GM23338 (cell line): ENCODE data around the gene KRT12. TPM values are rescaled to one million over a fixed set of nuclear protein-coding genes. Genes with fewer than 3 reads are reported as not detected.

Experiments used
- ATAC-seq: fragments of 200-7000 bp; cut with Tn5 transposase; 3 replicates; pipeline ENCODE4 v1.9.1; 2020
- DNase-seq: peaks from one replicate; pipeline ENCODE4 v3.0.0-alpha.2; 2015; ENCODE audit warnings: low spot score
- H2AFZ ChIP-seq: fragments of 200-600 bp; sonication (generic); 2 replicates; pipeline ENCODE4 v1.8.0; 2016; ENCODE audit warnings: antibody characterized with exemption, mild to moderate bottlenecking, moderate library complexity
- H3F3A ChIP-seq: fragments of 200-600 bp; sonication (generic); replicated peaks from 2 replicates; pipeline ENCODE4 v1.8.0; 2017; ENCODE audit warnings: antibody characterized with exemption, mixed run types, low read depth
- H3K27ac ChIP-seq: fragments of 200-600 bp; sonication (generic); 2 replicates; pipeline ENCODE4 v1.6.1; 2016; ENCODE audit warnings: low read depth
- H3K27me3 ChIP-seq: fragments of 200-600 bp; sonication (generic); 2 replicates; pipeline ENCODE4 v1.8.0; 2016; ENCODE audit warnings: mild to moderate bottlenecking, mixed run types, moderate library complexity; ENCODE audit not compliant: insufficient read depth
- H3K36me3 ChIP-seq: fragments of 200-600 bp; sonication (generic); 2 replicates; pipeline ENCODE4 v1.8.0; 2016; ENCODE audit warnings: mild to moderate bottlenecking; ENCODE audit not compliant: insufficient read depth
- H3K4me1 ChIP-seq: fragments of 200-600 bp; sonication (generic); 2 replicates; pipeline ENCODE4 v1.8.0; 2016; ENCODE audit warnings: mild to moderate bottlenecking, moderate library complexity; ENCODE audit not compliant: insufficient read depth
- H3K4me2 ChIP-seq: fragments of 200-600 bp; sonication (generic); 2 replicates; pipeline ENCODE4 v1.7.1; 2017; ENCODE audit warnings: mixed run types
- H3K4me3 ChIP-seq: fragments of 200-600 bp; sonication (generic); 2 replicates; pipeline ENCODE4 v1.6.1; 2016; ENCODE audit warnings: mixed run types
- H3K79me2 ChIP-seq: fragments of 200-600 bp; sonication (generic); replicated peaks from 2 replicates; pipeline ENCODE4 v1.8.0; 2017; ENCODE audit warnings: mild to moderate bottlenecking; ENCODE audit not compliant: insufficient read depth
- H3K9me2 ChIP-seq: fragments of 200-600 bp; sonication (generic); 2 replicates; pipeline ENCODE4 v1.8.0; 2017; ENCODE audit not compliant: insufficient read depth
- H4K20me1 ChIP-seq: fragments of 200-600 bp; sonication (generic); replicated peaks from 2 replicates; pipeline ENCODE4 v1.8.0; 2017; ENCODE audit warnings: mild to moderate bottlenecking; ENCODE audit not compliant: insufficient read depth
- H3K27ac Mint-ChIP-seq: 2 replicates; pipeline ENCODE4 v1.8.0; 2020; ENCODE audit warnings: inconsistent platforms, mild to moderate bottlenecking, moderate library complexity, mixed read lengths
- H3K27me3 Mint-ChIP-seq: 3 replicates; pipeline ENCODE4 v1.8.0; 2022; ENCODE audit warnings: low read depth, mild to moderate bottlenecking, moderate library complexity, mixed read lengths, inconsistent platforms; ENCODE audit not compliant: insufficient read depth, poor library complexity
- H3K36me3 Mint-ChIP-seq: 3 replicates; pipeline ENCODE4 v1.8.0; 2021; ENCODE audit warnings: low read depth, mild to moderate bottlenecking, inconsistent platforms, moderate library complexity, mixed read lengths
- H3K4me1 Mint-ChIP-seq: 3 replicates; pipeline ENCODE4 v1.8.0; 2020; ENCODE audit warnings: mild to moderate bottlenecking, inconsistent platforms, mixed read lengths
- H3K4me3 Mint-ChIP-seq: 3 replicates; pipeline ENCODE4 v1.8.0; 2021; ENCODE audit warnings: moderate library complexity, mild to moderate bottlenecking, inconsistent platforms, mixed read lengths
- H3K9me3 Mint-ChIP-seq: 3 replicates; pipeline ENCODE4 v1.8.0; 2020; ENCODE audit warnings: moderate library complexity, mild to moderate bottlenecking, inconsistent platforms, mixed read lengths
- ETS1 ChIP-seq: IDR thresholded peaks from 2 replicates; pipeline ENCODE4 v1.6.1; 2016; ENCODE audit warnings: antibody characterized with exemption
- EZH2 ChIP-seq: fragments of 200-600 bp; sonication (generic); IDR thresholded peaks from one replicate; pipeline ENCODE4 v1.8.0; 2017; ENCODE audit warnings: antibody characterized with exemption, mild to moderate bottlenecking, low read depth; ENCODE audit not compliant: unreplicated experiment
- EZH2phosphoT487 ChIP-seq: fragments of 200-600 bp; sonication (generic); IDR thresholded peaks from one replicate; pipeline ENCODE4 v1.8.1; 2018; ENCODE audit warnings: antibody characterized with exemption; ENCODE audit not compliant: unreplicated experiment
- NANOG ChIP-seq: IDR thresholded peaks from 2 replicates; pipeline ENCODE4 v1.6.1; 2016; ENCODE audit warnings: antibody characterized with exemption, borderline replicate concordance
- POLR2AphosphoS5 ChIP-seq: IDR thresholded peaks from 2 replicates; pipeline ENCODE4 v1.6.1; 2016; ENCODE audit warnings: antibody characterized with exemption, low read depth
- ZNF331 ChIP-seq: fragments of 250-450 bp; sonication (Bioruptor Pico); IDR thresholded peaks from 2 replicates; pipeline ENCODE4 v1.5.0; 2020; ENCODE audit warnings: low read depth, mild to moderate bottlenecking, moderate library complexity
- polyA plus RNA-seq: library from polyadenylated mRNA; unstranded; fragments of >200 nt; fragmentation: Nextera tagmentation; extraction: Ambion mirVana; gene quantifications from 2 replicates; pipeline ENCODE4 v1.2.1, GENCODE V29; 2016
- total RNA-seq: library from RNA; depleted of rRNA; stranded (reverse); fragments of >200 nt; shearing (Covaris generic); gene quantifications from 2 replicates; pipeline ENCODE4 v1.2.3, GENCODE V29; 2014
- TF ChIP-seq, protein P1 (sequence below): IDR thresholded peaks from one replicate; pipeline ENCODE4 v1.6.1; 2018; ENCODE audit warnings: antibody characterized with exemption; ENCODE audit not compliant: unreplicated experiment

The KRT12 gene
- total and polyA plus RNA-seq, 2 experiments from 2014 or later = not detected

DNA sequence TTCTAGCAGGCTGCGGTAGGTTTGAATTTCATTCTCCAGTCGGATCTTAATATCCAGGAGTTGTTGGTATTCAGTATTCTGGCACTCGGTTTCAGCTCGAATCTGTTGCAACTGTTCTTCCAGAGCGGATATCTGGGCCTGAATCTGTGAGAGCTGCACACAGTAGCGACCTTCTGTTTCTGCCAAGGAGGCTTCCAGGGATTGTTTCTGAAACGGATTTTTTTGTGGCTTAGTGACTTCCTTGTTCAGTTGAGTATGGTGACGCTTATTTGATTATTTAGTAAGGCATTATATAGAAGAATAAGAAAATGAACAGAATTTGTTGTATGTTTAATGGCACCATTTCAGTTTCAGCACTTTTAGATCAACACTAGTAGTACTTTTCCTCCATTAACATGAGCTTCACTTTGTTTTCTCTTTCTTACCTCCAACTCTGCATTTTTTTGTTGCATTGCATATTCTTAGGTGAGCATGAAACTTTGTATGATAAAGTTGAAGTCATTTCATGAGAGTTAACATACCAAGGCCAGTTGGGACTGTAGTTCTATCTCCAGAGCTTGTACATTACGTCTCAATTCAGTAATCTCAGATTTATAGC lies 47.4 kb downstream of the KRT12 start:
- ATAC-seq (peak; percentile 35; the same call in 2 of the 3 replicates), DNase-seq (no peak)
- Mint-ChIP-seq H3K4me3 (peak overlapping the region; percentile 91), H3K4me1 (0 out of 3 replicates have a peak, but pooled peaks cover 2% of the 10 kb centered on the region), H3K27me3 (peaks cover 3% of the 10 kb centered on the region), H3K27ac (peak overlapping the region; percentile 55; the same call in 1 of the 2 replicates), H3K36me3 (peaks cover 8% of the 10 kb centered on the region; the same call in 2 of the 3 replicates), H3K9me3 (no peaks in the 10 kb centered on the region; the same call in 2 of the 3 replicates)
- Histone ChIP-seq H3F3A (peaks cover 6% of the 10 kb centered on the region; the same call in 1 of the 2 replicates), H3K36me3 (peaks cover 5% of the 10 kb centered on the region; the same call in 1 of the 2 replicates), H3K27ac (peak overlapping the region; percentile 86), H3K4me3 (peak overlapping the region; percentile 94), H3K4me2 (peak overlapping the region; percentile 83), H3K9me2 (peaks cover 2% of the 10 kb centered on the region; the same call in 1 of the 2 replicates), H4K20me1 (no peaks in the 10 kb centered on the region), H2AFZ (peak overlapping the region; percentile 97), H3K4me1 (peaks cover 10% of the 10 kb centered on the region; the same call in 1 of the 2 replicates), H3K27me3 (no peaks in the 10 kb centered on the region), H3K79me2 (no peaks in the 10 kb centered on the region)
- no peak for TF ChIP-seq ETS1
- TF ChIP-seq POLR2AphosphoS5 = no peak

DNA sequence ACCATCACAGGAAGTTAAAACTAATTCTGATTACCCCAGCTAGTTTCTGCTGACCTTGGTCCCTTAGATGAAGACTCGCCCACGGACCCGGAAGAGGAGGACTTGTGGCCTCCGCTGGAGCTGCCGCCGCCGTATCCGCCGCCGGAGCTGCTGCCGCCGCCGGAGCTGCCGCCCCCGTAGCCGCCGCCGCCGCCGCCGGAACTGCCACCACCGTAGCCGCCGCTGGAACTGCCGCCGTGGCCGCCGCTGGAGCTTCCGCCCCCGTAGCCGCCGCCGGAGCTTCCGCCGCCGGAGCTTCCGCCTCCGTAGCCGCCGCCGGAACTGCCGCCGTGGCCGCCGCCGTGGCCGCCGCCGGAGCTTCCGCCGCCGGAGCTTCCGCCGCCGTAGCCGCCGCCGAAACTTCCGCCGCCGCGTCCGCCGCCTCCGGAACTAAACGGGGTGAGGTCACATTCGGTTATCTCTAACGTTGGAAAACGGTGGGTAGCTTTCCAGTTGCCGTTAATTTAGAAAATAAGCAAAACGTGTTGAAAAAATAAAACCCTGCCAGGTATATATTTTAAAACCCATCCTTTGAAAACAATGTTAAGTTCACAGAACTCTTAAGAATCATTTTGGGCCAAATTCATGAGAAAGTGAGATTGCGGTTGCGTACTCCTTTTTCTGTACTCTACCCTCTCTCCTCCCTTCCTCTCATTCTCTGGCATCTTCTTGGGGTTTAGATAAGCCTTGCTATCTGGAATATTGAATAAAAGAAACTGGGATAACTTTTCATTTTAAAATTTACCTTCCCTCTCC lies 48.1 kb downstream of the KRT12 start:
- peaks cover 3% of the 10 kb centered on the region for H3K27me3 Mint-ChIP-seq
- H3K36me3 Mint-ChIP-seq = peaks cover 8% of the 10 kb centered on the region; the same call in 2 of the 3 replicates
- peaks cover 10% of the 10 kb centered on the region; the same call in 1 of the 2 replicates for H3K4me1 ChIP-seq
- DNase-seq = peak; percentile 79
- no peaks in the 10 kb centered on the region for H3K27me3 ChIP-seq
- H3K4me1 Mint-ChIP-seq = 0 out of 3 replicates have a peak, but pooled peaks cover 2% of the 10 kb centered on the region
- H3K4me3 ChIP-seq = peak overlapping the region; percentile 94
- no peaks in the 10 kb centered on the region for H3K79me2 ChIP-seq
- peak overlapping the region; percentile 91 for H3K4me3 Mint-ChIP-seq
- peak overlapping the region; percentile 98 for H2AFZ ChIP-seq
- H3K9me3 Mint-ChIP-seq = no peaks in the 10 kb centered on the region; the same call in 2 of the 3 replicates
- peak overlapping the region; percentile 89 for H3K27ac Mint-ChIP-seq
- TF ChIP-seq POLR2AphosphoS5 (peak; percentile 39; the same call in 1 of the 2 replicates), EZH2phosphoT487 (no peak)
- peak; percentile 97 for ATAC-seq
- peaks cover 2% of the 10 kb centered on the region; the same call in 1 of the 2 replicates for H3K9me2 ChIP-seq
- H3F3A ChIP-seq = peaks cover 6% of the 10 kb centered on the region; the same call in 1 of the 2 replicates
- H4K20me1 ChIP-seq = no peaks in the 10 kb centered on the region
- H3K36me3 ChIP-seq = peaks cover 5% of the 10 kb centered on the region; the same call in 1 of the 2 replicates
- H3K27ac ChIP-seq = peak overlapping the region; percentile 86
- peak overlapping the region; percentile 91 for H3K4me2 ChIP-seq

GRCh38 chr17:40818343-40818732 lies 48.7 kb downstream of the KRT12 start:
- Mint-ChIP-seq H3K27ac (peak overlapping the region; percentile 89), H3K4me1 (0 out of 3 replicates have a peak, but pooled peaks cover 2% of the 10 kb centered on the region), H3K36me3 (peaks cover 8% of the 10 kb centered on the region; the same call in 2 of the 3 replicates), H3K4me3 (peak overlapping the region; percentile 80), H3K9me3 (no peaks in the 10 kb centered on the region; the same call in 2 of the 3 replicates), H3K27me3 (peaks cover 3% of the 10 kb centered on the region)
- Histone ChIP-seq H3K9me2 (peaks cover 2% of the 10 kb centered on the region; the same call in 1 of the 2 replicates), H3K4me1 (peaks cover 10% of the 10 kb centered on the region; the same call in 1 of the 2 replicates), H2AFZ (peak overlapping the region; percentile 98; the same call in 1 of the 2 replicates), H3K4me3 (peak overlapping the region; percentile 94), H3K27me3 (no peaks in the 10 kb centered on the region; the same call in 1 of the 2 replicates), H3K4me2 (peak overlapping the region; percentile 91), H3K27ac (peak overlapping the region; percentile 18; the same call in 1 of the 2 replicates), H3K79me2 (no peaks in the 10 kb centered on the region), H3F3A (peaks cover 6% of the 10 kb centered on the region; the same call in 1 of the 2 replicates), H3K36me3 (peaks cover 5% of the 10 kb centered on the region; the same call in 1 of the 2 replicates), H4K20me1 (no peaks in the 10 kb centered on the region)
- ATAC-seq (no peak), DNase-seq (no peak)
- no peak for TF ChIP-seq ETS1
- no peak for TF ChIP-seq EZH2phosphoT487
- TF ChIP-seq EZH2 = no peak
- TF ChIP-seq, protein P1, sequence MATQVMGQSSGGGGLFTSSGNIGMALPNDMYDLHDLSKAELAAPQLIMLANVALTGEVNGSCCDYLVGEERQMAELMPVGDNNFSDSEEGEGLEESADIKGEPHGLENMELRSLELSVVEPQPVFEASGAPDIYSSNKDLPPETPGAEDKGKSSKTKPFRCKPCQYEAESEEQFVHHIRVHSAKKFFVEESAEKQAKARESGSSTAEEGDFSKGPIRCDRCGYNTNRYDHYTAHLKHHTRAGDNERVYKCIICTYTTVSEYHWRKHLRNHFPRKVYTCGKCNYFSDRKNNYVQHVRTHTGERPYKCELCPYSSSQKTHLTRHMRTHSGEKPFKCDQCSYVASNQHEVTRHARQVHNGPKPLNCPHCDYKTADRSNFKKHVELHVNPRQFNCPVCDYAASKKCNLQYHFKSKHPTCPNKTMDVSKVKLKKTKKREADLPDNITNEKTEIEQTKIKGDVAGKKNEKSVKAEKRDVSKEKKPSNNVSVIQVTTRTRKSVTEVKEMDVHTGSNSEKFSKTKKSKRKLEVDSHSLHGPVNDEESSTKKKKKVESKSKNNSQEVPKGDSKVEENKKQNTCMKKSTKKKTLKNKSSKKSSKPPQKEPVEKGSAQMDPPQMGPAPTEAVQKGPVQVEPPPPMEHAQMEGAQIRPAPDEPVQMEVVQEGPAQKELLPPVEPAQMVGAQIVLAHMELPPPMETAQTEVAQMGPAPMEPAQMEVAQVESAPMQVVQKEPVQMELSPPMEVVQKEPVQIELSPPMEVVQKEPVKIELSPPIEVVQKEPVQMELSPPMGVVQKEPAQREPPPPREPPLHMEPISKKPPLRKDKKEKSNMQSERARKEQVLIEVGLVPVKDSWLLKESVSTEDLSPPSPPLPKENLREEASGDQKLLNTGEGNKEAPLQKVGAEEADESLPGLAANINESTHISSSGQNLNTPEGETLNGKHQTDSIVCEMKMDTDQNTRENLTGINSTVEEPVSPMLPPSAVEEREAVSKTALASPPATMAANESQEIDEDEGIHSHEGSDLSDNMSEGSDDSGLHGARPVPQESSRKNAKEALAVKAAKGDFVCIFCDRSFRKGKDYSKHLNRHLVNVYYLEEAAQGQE = no peak
- no peak for TF ChIP-seq ZNF331
- TF ChIP-seq NANOG = no peak
